ENCODE results near the gene MPPED2.

Gene MPPED2

GRCh38 chr11:30406978-30407762 is 179.0 kb downstream of the MPPED2 start:
- no peak overlapping the region for H3K4me3 ChIP-seq (ENCODE audit: control insufficient read depth, low read depth, low read length)
- TF ChIP-seq CTCF (conservative IDR thresholded peaks at IDR 0.05; ENCODE audit: control insufficient read depth, insufficient read depth, low read depth, low read length): no peak
- no peak for DNase-seq (ENCODE audit: low read depth)

GRCh38 chr11:30405385-30405784 is 180.8 kb downstream of the MPPED2 start:
- no peak for DNase-seq (ENCODE audit: low read depth)
- H3K4me3 ChIP-seq (ENCODE audit: control insufficient read depth, low read depth, low read length): no peak overlapping the region
- TF ChIP-seq CTCF (conservative IDR thresholded peaks at IDR 0.05; ENCODE audit: control insufficient read depth, insufficient read depth, low read depth, low read length): no peak

GRCh38 chr11:30404136-30404535 is 182.0 kb downstream of the MPPED2 start:
- no peak overlapping the region for H3K4me3 ChIP-seq (ENCODE audit: control insufficient read depth, low read depth, low read length)
- DNase-seq (ENCODE audit: low read depth): no peak
- TF ChIP-seq CTCF (conservative IDR thresholded peaks at IDR 0.05; ENCODE audit: control insufficient read depth, insufficient read depth, low read depth, low read length): no peak

GRCh38 chr11:30395751-30396150 is 190.4 kb downstream of the MPPED2 start:
- no peak for TF ChIP-seq CTCF (conservative IDR thresholded peaks at IDR 0.05; ENCODE audit: control insufficient read depth, insufficient read depth, low read depth, low read length)
- no peak overlapping the region for H3K4me3 ChIP-seq (ENCODE audit: control insufficient read depth, low read depth, low read length)
- DNase-seq (ENCODE audit: low read depth): no peak

GRCh38 chr11:30393012-30393411 is 193.1 kb downstream of the MPPED2 start:
- H3K4me3 ChIP-seq (ENCODE audit: control insufficient read depth, low read depth, low read length): no peak overlapping the region
- TF ChIP-seq CTCF (conservative IDR thresholded peaks at IDR 0.05; ENCODE audit: control insufficient read depth, insufficient read depth, low read depth, low read length): no peak
- no peak for DNase-seq (ENCODE audit: low read depth)

- no peak overlapping the region for H3K4me3 ChIP-seq (ENCODE audit: control insufficient read depth, low read depth, low read length)
- TF ChIP-seq CTCF (conservative IDR thresholded peaks at IDR 0.05; ENCODE audit: control insufficient read depth, insufficient read depth, low read depth, low read length): no peak
- no peak for DNase-seq (ENCODE audit: low read depth)
Measured at GRCh38 chr11:30392221-30392784, 193.8 kb downstream of the MPPED2 start.
